B cell (primary cell): ENCODE measurements around the gene YJU2. TPM values are rescaled to one million over a fixed set of nuclear protein-coding genes. Genes with fewer than 3 reads are reported as not detected.
"Not testable (repeated sequence)": the region's sequence is repeated elsewhere in the genome, so short reads cannot be mapped to it uniquely, and the experiment has no call there.

ENCODE experiments used
- ATAC-seq: fragments of 200-7000 bp; cut with Tn5 transposase; one replicate; pipeline ENCODE4 v1.10.0; 2021; ENCODE audit warnings: low read depth, mild to moderate bottlenecking, moderate number of reproducible peaks, moderate library complexity
- CTCF ChIA-PET: fragments of 350-600 bp; sonication (Branson Sonifier 250); formaldehyde crosslinking; loops from one replicate; lab custom pipeline; 2021; ENCODE audit warnings: antibody characterized with exemption, inconsistent platforms; lab: Charles Lee
- POLR2A ChIA-PET: fragments of 350-600 bp; sonication (Branson Sonifier 250); formaldehyde crosslinking; loops from one replicate; lab custom pipeline; 2021; ENCODE audit warnings: antibody characterized with exemption; lab: Charles Lee
- DNase-seq: peaks from one replicate; pipeline ENCODE4 v3.0.0; 2013
- H2AFZ ChIP-seq: 2 replicates; pipeline ENCODE4 v1.6.1; 2012; ENCODE audit warnings: mild to moderate bottlenecking, low read depth, low read length; ENCODE audit not compliant: insufficient read depth, poor library complexity, severe bottlenecking
- H3K27ac ChIP-seq, 2 donors: 1 replicate in 1 of 2; 2 replicates in 1 of 2; pipeline ENCODE4 v1.5.1; 2012 to 2013; ENCODE audit warnings: low read length in 2 of 2, mild to moderate bottlenecking in 2 of 2, moderate library complexity in 1 of 2
- H3K27me3 ChIP-seq, 4 experiments: fragments of 200-600 bp in 1 of 4; sonication (generic) in 1 of 4; replicated peaks in 1 of 4; 1 replicate in 2 of 4; 2 replicates in 2 of 4; pipeline versions ENCODE4 v1.6.1 to v1.7.0; 2013 to 2016; ENCODE audit warnings: low read length in 3 of 4, mild to moderate bottlenecking in 2 of 4, mixed read lengths in 1 of 4, moderate library complexity in 1 of 4; ENCODE audit not compliant: insufficient read depth in 4 of 4, control insufficient read depth in 3 of 4; ENCODE audit errors: control extremely low read depth in 1 of 4
- H3K36me3 ChIP-seq, 2 experiments: replicated peaks in 1 of 2; 1 replicate in 1 of 2; 2 replicates in 1 of 2; pipeline versions ENCODE4 v1.6.1 to v1.7.1; 2013; ENCODE audit warnings: low read length in 1 of 2; ENCODE audit not compliant: insufficient read depth in 2 of 2, control insufficient read depth in 1 of 2; ENCODE audit errors: control extremely low read depth in 1 of 2, extremely low read depth in 1 of 2
- H3K4me1 ChIP-seq, 2 donors: fragments of 200-600 bp in 1 of 2; sonication (generic) in 1 of 2; 1 replicate in 1 of 2; 2 replicates in 1 of 2; pipeline versions ENCODE4 v1.5.1 to v1.6.1; 2013 to 2017; ENCODE audit warnings: low read length in 2 of 2; ENCODE audit not compliant: control insufficient read depth in 2 of 2, insufficient read depth in 2 of 2
- H3K4me2 ChIP-seq: replicated peaks from 2 replicates; pipeline ENCODE3; 2012; ENCODE audit warnings: mild to moderate bottlenecking, low read depth, low read length; ENCODE audit not compliant: poor library complexity, severe bottlenecking
- H3K4me3 ChIP-seq, 5 experiments: fragments of 200-600 bp in 1 of 5; sonication (generic) in 1 of 5; 1 replicate in 3 of 5; 2 replicates in 2 of 5; pipeline versions ENCODE4 v1.5.1 to v1.7.0; 2011 to 2016; ENCODE audit warnings: low read length in 4 of 5, mild to moderate bottlenecking in 4 of 5, low read depth in 2 of 5, control low read depth in 1 of 5, moderate library complexity in 1 of 5; ENCODE audit not compliant: insufficient read depth in 1 of 5; ENCODE audit errors: control extremely low read depth in 1 of 5, extremely low read depth in 1 of 5
- H3K79me2 ChIP-seq: fragments of 200-600 bp; sonication (generic); one replicate; pipeline ENCODE4 v1.6.0; 2016; ENCODE audit warnings: low read length; ENCODE audit not compliant: control insufficient read depth, insufficient read depth
- H3K9ac ChIP-seq: fragments of 200-600 bp; sonication (generic); 2 replicates; pipeline ENCODE4 v1.6.1; 2017; ENCODE audit warnings: mild to moderate bottlenecking, low read length, moderate library complexity
- H3K9me3 ChIP-seq, 3 donors: one replicate each; pipeline versions ENCODE4 v1.6.1 to v1.7.1; 2013; ENCODE audit warnings: low read length in 2 of 3; ENCODE audit not compliant: control insufficient read depth in 2 of 3, insufficient read depth in 1 of 3; ENCODE audit errors: control extremely low read depth in 1 of 3
- H4K20me1 ChIP-seq: 2 replicates; pipeline ENCODE4 v1.6.0; 2012; ENCODE audit warnings: mild to moderate bottlenecking, low read length; ENCODE audit not compliant: insufficient read depth, control insufficient read depth, poor library complexity, severe bottlenecking
- H3K27ac Mint-ChIP-seq: one replicate; pipeline ENCODE4 v1.8.0; 2021; ENCODE audit warnings: mixed read lengths
- H3K27me3 Mint-ChIP-seq: one replicate; pipeline ENCODE4 v1.8.0; 2021; ENCODE audit warnings: mixed read lengths
- H3K4me1 Mint-ChIP-seq: one replicate; pipeline ENCODE4 v1.8.0; 2021; ENCODE audit warnings: mixed read lengths
- H3K4me3 Mint-ChIP-seq: one replicate; pipeline ENCODE4 v1.8.0; 2021; ENCODE audit warnings: mixed read lengths
- H3K9me3 Mint-ChIP-seq: one replicate; pipeline ENCODE4 v1.8.0; 2022; ENCODE audit warnings: mixed read lengths; ENCODE audit not compliant: insufficient read depth
- EZH2 ChIP-seq: IDR thresholded peaks from 2 replicates; pipeline ENCODE4 v1.6.1; 2012; ENCODE audit warnings: borderline replicate concordance, low read depth, mild to moderate bottlenecking, moderate library complexity, low read length; ENCODE audit not compliant: insufficient read depth, poor library complexity, severe bottlenecking
- WGBS: methylation state at CpG from one replicate; pipeline ENCODE4 v1.1.5; 2013; ENCODE audit warnings: missing lambda C conversion rate; ENCODE audit not compliant: insufficient coverage; 5-methylcytosine and 5-hydroxymethylcytosine counted together
- intact Hi-C: fragments of 100-400 bp; cut with micrococcal nuclease; formaldehyde crosslinking; loops from one replicate; pipeline ENCODE4 v1.10.0; 2022
- polyA plus RNA-seq: library from polyadenylated mRNA; depleted of rRNA; stranded (reverse); fragments of >200 nt; gene quantifications from 2 replicates; pipeline ENCODE4 v1.2.3, GENCODE V29; 2012
- total RNA-seq, 2 donors: library from RNA; stranded (reverse); fragments of 120-200 nt in 1 of 2; gene quantifications; 1 replicate in 1 of 2; 2 replicates in 1 of 2; pipeline versions ENCODE4 v1.2.3 to v1.2.4, GENCODE V29; 2013 to 2022
- TF ChIP-seq, protein P1 (sequence below): fragments of 200-600 bp; IDR thresholded peaks from one replicate; pipeline ENCODE4 v1.8.0; 2022; ENCODE audit warnings: antibody characterized with exemption, mild to moderate bottlenecking

The YJU2 gene
- total and polyA plus RNA-seq, 2 donors (not counting 1 experiment from before 2014, with no cell fraction given): 40.3 to 45.7 TPM

DNA sequence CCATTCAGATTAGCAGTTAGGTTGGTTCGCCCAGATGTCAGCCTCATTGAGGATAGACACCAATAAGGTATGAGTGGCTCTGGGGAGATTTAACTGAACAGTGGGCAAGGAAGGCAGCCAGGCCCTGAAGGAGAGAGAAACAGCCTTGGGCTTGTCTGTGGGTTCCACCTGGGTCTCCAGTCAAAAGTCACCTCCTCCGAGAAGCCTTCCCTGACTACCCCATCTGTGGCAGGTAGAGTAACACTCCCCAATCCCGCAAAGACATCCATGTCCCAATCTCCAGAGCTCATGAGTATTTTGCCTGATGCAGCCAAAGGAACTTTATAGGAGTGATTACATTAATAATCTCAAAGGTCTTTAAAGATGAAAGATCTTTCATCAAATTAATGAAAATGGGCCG lies 8.0 kb upstream of the YJU2 start:
- DNase-seq: no peak
- no peak for ATAC-seq
- Histone ChIP-seq H2AFZ (no peak overlapping the region), H3K4me2 (no peak overlapping the region), H3K9ac (no peak overlapping the region), H3K4me1 (peaks cover 0 to 7% of the 10 kb centered on the region in 2 donors), H3K9me3 (peaks cover 0 to 11% (median 6%) of the 10 kb centered on the region in 3 donors), H3K36me3 (no peaks in the 10 kb centered on the region), H3K27ac (no peak overlapping the region), H3K27me3 (no peaks in the 10 kb centered on the region), H4K20me1 (no peaks in the 10 kb centered on the region), H3K79me2 (no peaks in the 10 kb centered on the region), H3K4me3 (no peak overlapping the region)
- intact Hi-C loops: no loop called here
- CTCF ChIA-PET: interaction anchor here (1.1 kb wide), 1 partner anchor 114 kb away, joined by 4 read pairs; no protein-coding TSS in a partner anchor
- TF ChIP-seq, protein P1, sequence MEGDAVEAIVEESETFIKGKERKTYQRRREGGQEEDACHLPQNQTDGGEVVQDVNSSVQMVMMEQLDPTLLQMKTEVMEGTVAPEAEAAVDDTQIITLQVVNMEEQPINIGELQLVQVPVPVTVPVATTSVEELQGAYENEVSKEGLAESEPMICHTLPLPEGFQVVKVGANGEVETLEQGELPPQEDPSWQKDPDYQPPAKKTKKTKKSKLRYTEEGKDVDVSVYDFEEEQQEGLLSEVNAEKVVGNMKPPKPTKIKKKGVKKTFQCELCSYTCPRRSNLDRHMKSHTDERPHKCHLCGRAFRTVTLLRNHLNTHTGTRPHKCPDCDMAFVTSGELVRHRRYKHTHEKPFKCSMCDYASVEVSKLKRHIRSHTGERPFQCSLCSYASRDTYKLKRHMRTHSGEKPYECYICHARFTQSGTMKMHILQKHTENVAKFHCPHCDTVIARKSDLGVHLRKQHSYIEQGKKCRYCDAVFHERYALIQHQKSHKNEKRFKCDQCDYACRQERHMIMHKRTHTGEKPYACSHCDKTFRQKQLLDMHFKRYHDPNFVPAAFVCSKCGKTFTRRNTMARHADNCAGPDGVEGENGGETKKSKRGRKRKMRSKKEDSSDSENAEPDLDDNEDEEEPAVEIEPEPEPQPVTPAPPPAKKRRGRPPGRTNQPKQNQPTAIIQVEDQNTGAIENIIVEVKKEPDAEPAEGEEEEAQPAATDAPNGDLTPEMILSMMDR: no peak
- TF ChIP-seq EZH2: no peak
- no peak overlapping the region for H3K4me3 Mint-ChIP-seq
- H3K27ac Mint-ChIP-seq: no peak overlapping the region
- WGBS: 100% methylated on average over 1 of the region's 4 CpGs
- H3K4me1 Mint-ChIP-seq: peaks cover 7% of the 10 kb centered on the region
- H3K27me3 Mint-ChIP-seq: no peaks in the 10 kb centered on the region
- H3K9me3 Mint-ChIP-seq: no peaks in the 10 kb centered on the region
- POLR2A ChIA-PET: no interaction called here

DNA sequence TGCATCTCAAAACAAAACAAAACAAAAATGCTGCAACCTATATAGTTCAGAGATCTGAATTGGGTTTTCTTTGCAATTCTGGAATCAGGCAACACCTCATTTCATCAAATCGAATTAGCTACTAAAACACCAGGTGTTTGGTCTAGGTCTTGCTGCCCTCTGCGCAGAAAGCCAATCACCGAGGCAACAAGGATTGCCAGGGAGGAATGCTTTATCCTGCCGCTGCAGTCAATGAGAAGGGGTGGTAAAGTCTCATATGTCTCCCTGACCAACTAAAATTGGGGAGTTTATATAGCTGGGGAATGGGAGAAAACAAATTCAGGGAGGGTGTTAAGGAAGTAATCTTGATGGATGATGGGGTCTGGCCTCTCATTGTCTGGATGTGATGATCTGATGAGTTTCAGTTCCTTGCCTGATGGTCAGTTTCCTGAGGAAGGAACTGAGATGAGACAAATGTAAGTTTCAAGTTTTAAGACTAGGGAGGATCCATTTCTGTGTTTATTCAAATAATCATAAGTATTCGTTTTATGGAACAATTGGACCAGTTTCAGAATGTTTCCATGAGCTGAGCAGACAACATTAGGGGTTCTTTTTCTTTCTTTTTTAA lies 5.0 kb upstream of the YJU2 start:
- Histone ChIP-seq H3K9me3 (peaks cover 0 to 15% (median 6%) of the 10 kb centered on the region in 3 donors), H3K36me3 (no peaks in the 10 kb centered on the region), H3K27ac (no peak overlapping the region), H4K20me1 (no peaks in the 10 kb centered on the region), H3K4me2 (no peak overlapping the region), H2AFZ (no peak overlapping the region), H3K4me1 (peaks cover 5 to 15% of the 10 kb centered on the region in 2 donors), H3K27me3 (no peaks in the 10 kb centered on the region), H3K4me3 (no peak overlapping the region), H3K9ac (no peak overlapping the region), H3K79me2 (no peaks in the 10 kb centered on the region)
- ChIA-PET POLR2A (no interaction called here), CTCF (interaction anchor here (0.7 to 1.5 kb wide), 3 partner anchors 12 to 256 kb away, joined by 3 to 5 read pairs (median 3); partner anchors contain the start of genes EBI3 and EEF2)
- Mint-ChIP-seq H3K9me3 (no peaks in the 10 kb centered on the region), H3K27me3 (no peaks in the 10 kb centered on the region), H3K4me3 (peak overlapping the region; percentile 3), H3K4me1 (peaks cover 15% of the 10 kb centered on the region), H3K27ac (no peak overlapping the region)
- no peak for TF ChIP-seq EZH2
- TF ChIP-seq, protein P1: no peak
- no peak for DNase-seq
- intact Hi-C loops: no loop called here
- WGBS: 100% methylated on average over 2 of the region's 5 CpGs
- no peak for ATAC-seq

DNA sequence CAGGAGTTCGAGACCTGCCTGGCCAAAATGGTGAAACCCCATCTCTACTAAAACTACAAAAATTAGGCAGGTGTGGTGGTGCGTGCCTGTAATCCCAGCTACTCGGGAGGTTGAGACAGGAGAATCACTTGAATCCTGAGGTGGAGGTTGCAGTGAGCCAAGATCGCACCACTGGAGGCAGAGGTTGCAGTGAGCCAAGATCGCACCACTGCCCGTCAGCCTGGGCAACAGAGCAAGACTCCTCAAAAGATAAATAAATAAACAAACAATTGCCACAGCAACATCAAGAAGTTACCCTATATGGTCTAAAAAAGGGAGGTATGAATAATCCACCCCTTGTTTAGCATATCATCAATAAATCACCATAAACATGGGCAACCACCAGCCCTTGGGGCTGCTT lies 942 bp upstream of the YJU2 start:
- POLR2A ChIA-PET, DNase-seq, H3K9ac ChIP-seq, H3K27me3 Mint-ChIP-seq, H3K4me3 ChIP-seq, H3K9me3 Mint-ChIP-seq, H3K27me3 ChIP-seq, CTCF ChIA-PET, H3K4me3 Mint-ChIP-seq, ATAC-seq: not testable (repeated sequence)
- Histone ChIP-seq H2AFZ (peak overlapping the region; percentile 95), H3K27ac (peak overlapping the region; percentile 99 to 100), H3K4me1 (peaks cover 12 to 25% of the 10 kb centered on the region in 2 donors), H3K36me3 (peaks cover 4 to 26% of the 10 kb centered on the region in 2 experiments), H3K4me2 (peak overlapping the region; percentile 84), H3K79me2 (peaks cover 32% of the 10 kb centered on the region), H4K20me1 (peaks cover 31% of the 10 kb centered on the region), H3K9me3 (peaks cover 0 to 14% (median 6%) of the 10 kb centered on the region in 3 donors)
- 100% methylated on average over 3 of the region's 6 CpGs for WGBS
- peak overlapping the region; percentile 95 for H3K27ac Mint-ChIP-seq
- peaks cover 26% of the 10 kb centered on the region for H3K4me1 Mint-ChIP-seq
- intact Hi-C loops: loop anchor here (2.0 to 5.0 kb wide), 4 partner anchors 211 to 545 kb away; partner anchors contain the start of genes EEF2, FEM1A, TNFAIP8L1 and UBXN6
